Measurements from ENCODE around the gene YRDC.

GRCh38 chr1:37755951-37756560 lies 52.0 kb downstream of the YRDC start:
- TF ChIP-seq CTCF (IDR thresholded peaks at IDR 0.05) (no peak), POLR2A (IDR thresholded peaks at IDR 0.05) (no peak)

Measured in lower leg skin (tissue), 3 donors.